ENCODE data around the gene CCDC188. TPM values are rescaled to one million over a fixed set of nuclear protein-coding genes. Genes with fewer than 3 reads are reported as not detected.

The CCDC188 gene
- total RNA-seq, 6 experiments from 2014 or later, result not detected

DNA sequence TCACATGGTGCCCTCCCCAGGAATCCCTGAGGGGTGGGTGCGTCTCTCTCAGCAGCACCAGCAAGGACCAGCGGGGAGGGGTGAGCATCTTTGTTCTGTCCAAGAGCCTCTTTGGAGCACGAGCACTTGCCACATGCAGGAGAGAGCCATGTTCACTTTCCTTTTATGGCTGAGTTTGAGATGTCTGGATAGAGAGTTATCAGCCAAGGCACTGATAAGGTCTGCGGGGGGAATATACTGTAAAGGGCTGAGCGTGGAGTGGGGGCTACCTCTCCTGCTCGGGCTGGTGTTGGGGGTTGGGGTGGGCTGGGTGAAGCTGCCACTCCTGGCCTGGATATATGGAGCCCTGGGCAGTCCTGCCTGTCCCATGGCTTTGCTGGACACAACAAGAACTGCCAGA, 34.9 kb upstream of the CCDC188 start:
- no peak overlapping the region for H3K27ac ChIP-seq
- no peaks in the 10 kb centered on the region for H3K36me3 ChIP-seq
- peaks cover 0 to 28% (median 2%) of the 10 kb centered on the region in 4 donors for H3K4me1 ChIP-seq
- no peak overlapping the region for H3K4me3 ChIP-seq
- no peaks in the 10 kb centered on the region for H3K27me3 ChIP-seq
- ATAC-seq, result no peak
- H3K9me3 ChIP-seq, result no peaks in the 10 kb centered on the region
- no peak for TF ChIP-seq POLR2A (IDR thresholded peaks at IDR 0.05)
- TF ChIP-seq, protein P1, sequence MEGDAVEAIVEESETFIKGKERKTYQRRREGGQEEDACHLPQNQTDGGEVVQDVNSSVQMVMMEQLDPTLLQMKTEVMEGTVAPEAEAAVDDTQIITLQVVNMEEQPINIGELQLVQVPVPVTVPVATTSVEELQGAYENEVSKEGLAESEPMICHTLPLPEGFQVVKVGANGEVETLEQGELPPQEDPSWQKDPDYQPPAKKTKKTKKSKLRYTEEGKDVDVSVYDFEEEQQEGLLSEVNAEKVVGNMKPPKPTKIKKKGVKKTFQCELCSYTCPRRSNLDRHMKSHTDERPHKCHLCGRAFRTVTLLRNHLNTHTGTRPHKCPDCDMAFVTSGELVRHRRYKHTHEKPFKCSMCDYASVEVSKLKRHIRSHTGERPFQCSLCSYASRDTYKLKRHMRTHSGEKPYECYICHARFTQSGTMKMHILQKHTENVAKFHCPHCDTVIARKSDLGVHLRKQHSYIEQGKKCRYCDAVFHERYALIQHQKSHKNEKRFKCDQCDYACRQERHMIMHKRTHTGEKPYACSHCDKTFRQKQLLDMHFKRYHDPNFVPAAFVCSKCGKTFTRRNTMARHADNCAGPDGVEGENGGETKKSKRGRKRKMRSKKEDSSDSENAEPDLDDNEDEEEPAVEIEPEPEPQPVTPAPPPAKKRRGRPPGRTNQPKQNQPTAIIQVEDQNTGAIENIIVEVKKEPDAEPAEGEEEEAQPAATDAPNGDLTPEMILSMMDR (IDR thresholded peaks at IDR 0.05), result no peak
- no peak for DNase-seq
- intact Hi-C loops (cut with DNase I), result no loop called here
- 63% methylated on average over 2 of the region's 6 CpGs for WGBS (ENCODE audit: insufficient coverage, low coverage, low lambda C conversion rate, missing lambda C conversion rate)

DNA sequence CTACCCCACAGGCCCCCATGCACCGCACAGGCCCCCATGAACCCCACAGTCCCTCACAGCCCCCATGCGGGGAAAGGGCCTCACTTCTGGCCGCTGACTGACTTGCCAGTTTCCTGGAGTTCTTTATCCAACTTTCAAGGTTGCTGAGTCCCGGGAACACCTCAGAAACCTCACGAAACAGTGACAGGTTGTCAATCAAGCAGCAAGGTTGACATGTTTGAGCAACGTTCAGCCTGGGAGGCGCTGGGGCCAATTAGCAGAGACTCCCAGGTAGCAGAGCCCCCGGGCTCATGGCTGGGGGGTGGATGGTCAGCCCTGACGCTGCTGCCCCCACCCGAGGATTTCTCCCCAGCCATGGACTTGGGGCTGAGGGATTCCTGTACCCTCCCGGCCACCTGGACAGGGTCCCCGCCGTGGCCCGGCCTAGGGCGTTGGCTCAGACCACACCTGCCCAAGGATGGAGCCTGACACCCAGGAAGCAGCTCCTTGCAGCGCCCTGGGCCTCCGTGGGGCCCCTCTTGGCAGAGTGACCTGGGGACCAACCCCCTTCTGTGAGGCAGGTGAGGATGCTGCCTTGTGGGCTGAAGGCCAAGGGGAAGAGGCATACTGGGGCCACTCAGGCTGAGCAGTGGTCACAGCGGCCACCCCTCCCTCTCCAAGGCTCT, 33.8 kb upstream of the CCDC188 start:
- TF ChIP-seq, protein P1 (IDR thresholded peaks at IDR 0.05), result no peak
- no peak for TF ChIP-seq POLR2A (IDR thresholded peaks at IDR 0.05)
- DNase-seq (no peak), ATAC-seq (no peak)
- H3K27me3 ChIP-seq, result no peaks in the 10 kb centered on the region
- WGBS (ENCODE audit: insufficient coverage, low coverage, low lambda C conversion rate, missing lambda C conversion rate), result 53% methylated on average over 5 of the region's 18 CpGs
- no peaks in the 10 kb centered on the region for H3K9me3 ChIP-seq
- intact Hi-C loops (cut with DNase I), result no loop called here
- H3K4me1 ChIP-seq, result peaks cover 0 to 30% (median 2%) of the 10 kb centered on the region in 4 donors
- no peak overlapping the region for H3K4me3 ChIP-seq
- H3K36me3 ChIP-seq, result no peaks in the 10 kb centered on the region
- no peak overlapping the region for H3K27ac ChIP-seq

DNA sequence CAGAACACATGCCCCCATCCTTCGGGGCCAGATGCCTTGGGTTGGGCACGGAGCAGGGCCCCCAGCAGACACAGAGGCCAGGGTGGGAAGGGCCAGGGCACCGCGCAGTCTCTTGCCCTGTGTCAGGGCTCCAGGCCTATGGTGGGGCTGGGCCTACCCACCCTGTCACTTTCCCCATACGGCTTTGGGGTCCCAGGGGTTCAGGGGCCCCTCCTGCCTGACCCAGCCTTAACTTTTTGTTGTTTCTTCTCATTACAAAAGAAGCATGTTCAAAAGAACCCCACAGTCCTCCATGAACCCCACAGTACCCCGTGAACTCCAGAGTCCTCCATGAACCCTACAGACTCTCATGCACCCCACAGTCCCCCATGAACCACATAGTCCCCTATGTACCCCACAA, 33.0 kb upstream of the CCDC188 start:
- intact Hi-C loops (cut with DNase I), result no loop called here
- no peak for ATAC-seq
- no peaks in the 10 kb centered on the region for H3K27me3 ChIP-seq
- H3K36me3 ChIP-seq, result no peaks in the 10 kb centered on the region
- no peaks in the 10 kb centered on the region for H3K9me3 ChIP-seq
- no peak overlapping the region for H3K4me3 ChIP-seq
- peaks cover 0 to 30% (median 2%) of the 10 kb centered on the region in 4 donors for H3K4me1 ChIP-seq
- 86% methylated on average over 2 of the region's 6 CpGs for WGBS (ENCODE audit: insufficient coverage, low coverage, low lambda C conversion rate, missing lambda C conversion rate)
- DNase-seq, result no peak
- H3K27ac ChIP-seq, result no peak overlapping the region
- no peak for TF ChIP-seq POLR2A (IDR thresholded peaks at IDR 0.05)
- TF ChIP-seq, protein P1 (IDR thresholded peaks at IDR 0.05), result no peak

DNA sequence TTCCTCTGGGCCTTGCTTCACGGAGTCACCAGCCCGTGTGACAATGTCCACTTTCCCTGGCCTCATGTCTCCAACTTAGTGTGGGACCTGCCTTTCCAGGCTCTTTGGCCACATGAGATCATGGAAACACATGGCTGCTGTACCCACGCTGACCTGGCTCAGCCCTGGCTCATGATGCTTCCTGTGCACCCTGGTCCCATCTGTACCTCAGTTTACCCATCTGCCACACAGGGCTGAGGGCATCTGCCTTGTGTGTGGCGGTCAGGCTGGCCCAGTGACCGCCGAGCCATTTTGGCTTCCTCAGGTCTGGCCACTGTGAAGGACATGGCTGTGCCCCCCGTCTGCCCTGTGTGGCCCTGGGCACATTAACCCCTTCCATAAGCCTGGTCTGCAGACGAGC, 32.2 kb upstream of the CCDC188 start:
- Histone ChIP-seq H3K4me3 (no peak overlapping the region), H3K4me1 (peaks cover 0 to 29% (median 2%) of the 10 kb centered on the region in 4 donors), H3K27ac (no peak overlapping the region), H3K9me3 (no peaks in the 10 kb centered on the region), H3K27me3 (no peaks in the 10 kb centered on the region), H3K36me3 (no peaks in the 10 kb centered on the region)
- no peak for DNase-seq
- intact Hi-C loops (cut with DNase I), result no loop called here
- 60% methylated on average over 1 of the region's 8 CpGs for WGBS (ENCODE audit: insufficient coverage, low coverage, low lambda C conversion rate, missing lambda C conversion rate)
- ATAC-seq, result no peak
- TF ChIP-seq, protein P1 (IDR thresholded peaks at IDR 0.05), result no peak
- TF ChIP-seq POLR2A (IDR thresholded peaks at IDR 0.05), result no peak

Measured in right lobe of liver (tissue), 6 donors.